Measurements from ENCODE around the gene WASHC1. TPM values are rescaled to one million over a fixed set of nuclear protein-coding genes. Genes with fewer than 3 reads are reported as not detected.
"Not testable (repeated sequence)": the region's sequence is repeated elsewhere in the genome, so short reads cannot be mapped to it uniquely, and the experiment has no call there.

The WASHC1 gene, protein sequence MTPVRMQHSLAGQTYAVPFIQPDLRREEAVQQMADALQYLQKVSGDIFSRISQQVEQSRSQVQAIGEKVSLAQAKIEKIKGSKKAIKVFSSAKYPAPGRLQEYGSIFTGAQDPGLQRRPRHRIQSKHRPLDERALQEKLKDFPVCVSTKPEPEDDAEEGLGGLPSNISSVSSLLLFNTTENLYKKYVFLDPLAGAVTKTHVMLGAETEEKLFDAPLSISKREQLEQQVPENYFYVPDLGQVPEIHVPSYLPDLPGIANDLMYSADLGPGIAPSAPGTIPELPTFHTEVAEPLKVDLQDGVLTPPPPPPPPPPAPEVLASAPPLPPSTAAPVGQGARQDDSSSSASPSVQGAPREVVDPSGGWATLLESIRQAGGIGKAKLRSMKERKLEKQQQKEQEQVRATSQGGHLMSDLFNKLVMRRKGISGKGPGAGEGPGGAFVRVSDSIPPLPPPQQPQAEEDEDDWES
- 10 to 100 TPM; 11.8 to 21.2 TPM for total RNA-seq

DNA sequence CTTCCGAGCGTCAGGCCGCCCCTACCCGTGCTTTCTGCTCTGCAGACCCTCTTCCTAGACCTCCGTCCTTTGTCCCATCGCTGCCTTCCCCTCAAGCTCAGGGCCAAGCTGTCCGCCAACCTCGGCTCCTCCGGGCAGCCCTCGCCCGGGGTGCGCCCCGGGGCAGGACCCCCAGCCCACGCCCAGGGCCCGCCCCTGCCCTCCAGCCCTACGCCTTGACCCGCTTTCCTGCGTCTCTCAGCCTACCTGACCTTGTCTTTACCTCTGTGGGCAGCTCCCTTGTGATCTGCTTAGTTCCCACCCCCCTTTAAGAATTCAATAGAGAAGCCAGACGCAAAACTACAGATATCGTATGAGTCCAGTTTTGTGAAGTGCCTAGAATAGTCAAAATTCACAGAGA, at the start of gene WASHC1:
TSS of gene WASHC1 (minus strand) at position 101 of the 400 bp plus-strand sequence. CDS start 4,457 bp downstream, outside the sequence.
- H3K27ac Mint-ChIP-seq; H3K4me3 Mint-ChIP-seq; DNase-seq; H3K9me3 Mint-ChIP-seq; H3K27me3 Mint-ChIP-seq (ENCODE audit: low read depth); ATAC-seq (replicated peaks in 1 of 2); H3K4me1 Mint-ChIP-seq (ENCODE audit: low read depth); H3K36me3 Mint-ChIP-seq (ENCODE audit: insufficient read depth in 2 of 2): not testable (repeated sequence)

DNA sequence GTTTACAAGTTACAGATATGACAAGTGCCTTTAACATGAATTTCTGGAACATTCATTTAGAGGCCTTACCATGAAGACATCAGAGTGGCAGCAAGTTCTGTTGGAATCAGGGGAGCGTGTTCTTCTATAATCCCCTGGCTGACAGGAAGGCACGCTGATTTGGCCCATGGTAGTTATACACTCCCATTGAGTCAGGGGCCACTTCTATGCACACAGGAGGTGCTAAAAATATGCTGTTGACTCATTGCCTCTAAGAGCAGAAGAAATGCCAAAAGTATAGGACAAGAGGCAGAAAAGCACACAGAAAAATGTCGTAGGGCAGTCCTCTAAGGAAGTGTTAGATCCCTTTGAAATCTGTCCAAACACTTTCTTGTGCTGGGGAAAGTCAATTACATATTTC, 49.1 kb upstream of the WASHC1 start:
- not testable (repeated sequence) for ATAC-seq (replicated peaks in 1 of 2)

DNA sequence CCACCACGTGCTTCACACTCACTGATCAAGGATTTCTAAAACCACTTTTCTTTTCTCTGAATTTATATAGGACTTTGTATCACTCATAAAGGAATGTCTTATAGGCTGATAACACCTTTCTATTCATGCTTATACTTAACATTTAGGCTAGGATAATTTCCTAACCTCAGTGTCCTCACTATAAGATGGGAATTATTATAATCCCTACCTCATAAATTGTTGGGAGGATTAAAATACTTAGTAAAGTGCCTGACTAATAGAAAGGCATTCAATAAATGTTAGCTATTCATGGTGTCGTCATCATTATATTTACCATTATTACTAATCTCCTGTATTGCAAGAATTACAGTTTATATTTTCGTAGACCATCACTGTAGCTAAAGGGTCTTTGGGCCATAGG, 47.1 kb upstream of the WASHC1 start:
- not testable (repeated sequence) for H3K9me3 Mint-ChIP-seq; ATAC-seq (replicated peaks in 1 of 2); H3K36me3 Mint-ChIP-seq (ENCODE audit: insufficient read depth in 2 of 2); H3K27ac Mint-ChIP-seq; H3K4me1 Mint-ChIP-seq (ENCODE audit: low read depth); H3K4me3 Mint-ChIP-seq; DNase-seq
- peaks cover 12% of the 10 kb centered on the region for H3K27me3 Mint-ChIP-seq (ENCODE audit: low read depth)

More for the DNA sequence above, 49.1 kb upstream of the WASHC1 start:
- H3K4me3 Mint-ChIP-seq; H3K27me3 Mint-ChIP-seq (ENCODE audit: low read depth); H3K27ac Mint-ChIP-seq; DNase-seq; H3K4me1 Mint-ChIP-seq (ENCODE audit: low read depth); H3K36me3 Mint-ChIP-seq (ENCODE audit: insufficient read depth in 2 of 2); H3K9me3 Mint-ChIP-seq: not testable (repeated sequence)

DNA sequence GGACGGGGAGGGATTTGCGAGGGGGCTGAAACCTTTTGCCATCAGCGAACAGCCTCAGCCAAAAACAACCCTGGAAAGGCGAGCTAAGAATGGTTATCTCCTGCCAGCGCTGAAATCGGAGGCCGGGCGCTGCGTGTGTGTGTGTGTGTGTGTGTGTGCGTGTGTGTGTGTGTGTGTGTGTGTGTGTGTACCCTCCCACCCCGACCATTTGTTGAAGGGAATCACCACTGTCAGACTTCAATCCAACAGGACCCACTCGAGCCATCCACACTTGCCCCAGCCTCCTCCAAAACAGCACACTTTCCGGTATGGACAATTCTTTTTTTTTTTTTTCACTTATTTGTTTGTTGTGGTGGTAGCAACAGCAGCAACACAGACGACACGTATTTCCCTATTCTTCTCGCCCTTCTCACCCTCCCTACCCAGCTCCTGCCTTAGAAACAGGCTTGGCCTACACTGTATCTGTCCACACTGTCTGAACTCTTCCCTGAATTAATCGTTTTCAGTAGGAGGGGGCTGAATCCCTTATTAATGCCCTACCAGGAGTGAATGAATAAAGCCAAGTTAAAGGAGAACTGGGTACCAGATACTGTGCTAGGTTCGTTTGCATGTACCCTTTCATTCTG, 44.8 kb upstream of the WASHC1 start:
- H3K9me3 Mint-ChIP-seq; H3K4me1 Mint-ChIP-seq (ENCODE audit: low read depth); H3K36me3 Mint-ChIP-seq (ENCODE audit: insufficient read depth in 2 of 2); H3K27ac Mint-ChIP-seq; H3K27me3 Mint-ChIP-seq (ENCODE audit: low read depth); DNase-seq: not testable (repeated sequence)
- peak overlapping the region; percentile 61 to 75 for H3K4me3 Mint-ChIP-seq
- ATAC-seq (replicated peaks in 1 of 2), result peak in 1 of 2 donors; percentile 3

DNA sequence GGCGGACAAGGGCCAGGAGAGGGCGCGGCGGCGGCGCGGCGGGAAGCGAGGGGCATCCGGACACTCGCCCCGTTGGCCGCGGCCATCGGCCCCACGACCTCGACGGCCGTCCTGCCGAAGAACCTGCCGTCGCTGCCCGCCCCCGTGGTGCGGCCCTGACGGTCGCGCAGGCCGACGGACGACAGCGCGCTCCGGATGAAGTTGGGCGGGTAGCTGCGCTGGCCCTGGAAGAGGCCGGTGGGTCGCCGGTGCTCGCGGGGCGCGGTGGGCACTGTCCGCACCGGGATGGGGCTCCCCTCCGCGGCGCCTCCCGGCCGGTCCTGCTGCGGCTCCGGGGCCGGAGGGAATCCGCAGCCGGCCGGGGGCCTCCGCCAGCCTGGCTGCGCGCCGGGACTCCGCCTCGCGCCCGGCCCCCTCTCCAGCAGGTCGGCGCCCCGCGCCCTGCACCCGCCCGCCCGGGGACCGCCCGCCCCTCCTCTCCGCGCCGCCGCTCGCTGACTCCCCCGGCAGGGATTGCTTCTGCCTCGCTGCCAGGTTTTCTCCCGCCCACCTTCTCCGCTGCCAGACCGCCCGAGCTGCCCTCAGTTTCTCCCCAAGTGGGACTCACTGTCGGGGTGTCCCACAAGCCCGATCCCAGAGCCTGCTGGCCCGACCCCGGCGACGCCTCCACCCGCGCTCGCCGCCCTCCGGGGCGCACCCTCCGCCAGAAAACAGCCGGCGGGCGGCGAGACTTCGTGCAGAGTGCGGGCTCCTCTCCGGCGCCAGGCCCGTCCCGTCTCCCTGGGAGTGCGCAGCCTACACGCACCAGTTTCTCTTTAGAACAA, 44.0 kb upstream of the WASHC1 start:
- not testable (repeated sequence) for H3K27ac Mint-ChIP-seq

DNA sequence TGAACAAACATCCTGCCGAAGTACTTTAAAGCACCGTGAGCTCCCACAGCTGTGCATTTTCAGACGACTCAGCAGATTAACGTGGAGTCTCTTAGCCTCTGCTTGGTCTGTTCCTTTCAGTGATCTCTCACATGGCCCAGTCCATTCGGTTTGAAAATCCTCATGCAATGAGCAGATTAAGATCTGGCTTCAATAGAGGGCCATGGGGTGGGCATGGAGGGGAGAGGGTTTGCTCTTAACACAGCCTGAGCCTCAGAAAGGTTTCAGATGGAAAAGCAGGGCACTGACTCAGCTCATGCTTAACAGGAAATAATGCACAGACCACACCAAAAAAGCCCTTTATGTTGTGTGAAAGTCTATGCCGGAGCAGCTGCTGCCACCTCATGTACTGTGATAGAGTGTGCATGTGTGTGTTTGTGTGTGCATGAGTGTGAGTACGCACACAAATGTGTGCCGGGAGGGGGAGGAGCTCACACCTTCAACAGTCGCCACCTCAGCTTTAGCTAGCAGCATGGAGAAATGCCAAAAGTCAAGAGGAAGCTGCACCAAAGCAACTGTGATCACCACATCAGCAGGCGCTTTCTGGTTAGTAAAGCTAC, 33.9 kb upstream of the WASHC1 start:
- DNase-seq (peak; percentile 26 to 40), ATAC-seq (replicated peaks in 1 of 2) (peak; percentile 98 to 99)
- H3K27ac Mint-ChIP-seq; H3K27me3 Mint-ChIP-seq (ENCODE audit: low read depth); H3K4me1 Mint-ChIP-seq (ENCODE audit: low read depth); H3K36me3 Mint-ChIP-seq (ENCODE audit: insufficient read depth in 2 of 2); H3K9me3 Mint-ChIP-seq: not testable (repeated sequence)
- H3K4me3 Mint-ChIP-seq, result peak overlapping the region; percentile 57 to 68

More for the DNA sequence above, 44.0 kb upstream of the WASHC1 start:
- peak; percentile 73 to 77 for ATAC-seq (replicated peaks in 1 of 2)
- H3K9me3 Mint-ChIP-seq; H3K27me3 Mint-ChIP-seq (ENCODE audit: low read depth); H3K4me1 Mint-ChIP-seq (ENCODE audit: low read depth); H3K36me3 Mint-ChIP-seq (ENCODE audit: insufficient read depth in 2 of 2): not testable (repeated sequence)
- DNase-seq, result peak; percentile 18 to 25
- H3K4me3 Mint-ChIP-seq, result peak overlapping the region; percentile 55 to 75

DNA sequence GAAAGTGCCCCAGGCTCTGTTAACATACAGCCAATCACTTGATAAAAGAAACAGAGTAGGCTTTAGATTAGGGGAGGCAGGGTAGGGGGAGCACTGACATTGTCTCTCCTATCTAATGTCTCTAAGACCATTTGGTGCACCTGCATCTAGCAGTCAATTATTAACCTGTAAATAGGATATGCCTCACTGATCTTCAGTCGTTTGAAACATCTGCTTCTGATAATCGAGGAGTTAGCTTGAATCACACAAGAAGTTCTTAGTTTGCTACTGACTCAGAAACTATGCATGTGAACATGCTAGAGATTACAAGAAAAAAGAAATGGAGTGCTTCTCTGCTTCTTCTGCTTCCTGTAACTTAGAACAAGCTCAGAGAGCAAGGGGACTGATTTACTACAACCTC, 23.4 kb upstream of the WASHC1 start:
- H3K27ac Mint-ChIP-seq; DNase-seq; H3K27me3 Mint-ChIP-seq (ENCODE audit: low read depth); H3K4me3 Mint-ChIP-seq; H3K36me3 Mint-ChIP-seq (ENCODE audit: insufficient read depth in 2 of 2); ATAC-seq (replicated peaks in 1 of 2); H3K4me1 Mint-ChIP-seq (ENCODE audit: low read depth); H3K9me3 Mint-ChIP-seq: not testable (repeated sequence)

DNA sequence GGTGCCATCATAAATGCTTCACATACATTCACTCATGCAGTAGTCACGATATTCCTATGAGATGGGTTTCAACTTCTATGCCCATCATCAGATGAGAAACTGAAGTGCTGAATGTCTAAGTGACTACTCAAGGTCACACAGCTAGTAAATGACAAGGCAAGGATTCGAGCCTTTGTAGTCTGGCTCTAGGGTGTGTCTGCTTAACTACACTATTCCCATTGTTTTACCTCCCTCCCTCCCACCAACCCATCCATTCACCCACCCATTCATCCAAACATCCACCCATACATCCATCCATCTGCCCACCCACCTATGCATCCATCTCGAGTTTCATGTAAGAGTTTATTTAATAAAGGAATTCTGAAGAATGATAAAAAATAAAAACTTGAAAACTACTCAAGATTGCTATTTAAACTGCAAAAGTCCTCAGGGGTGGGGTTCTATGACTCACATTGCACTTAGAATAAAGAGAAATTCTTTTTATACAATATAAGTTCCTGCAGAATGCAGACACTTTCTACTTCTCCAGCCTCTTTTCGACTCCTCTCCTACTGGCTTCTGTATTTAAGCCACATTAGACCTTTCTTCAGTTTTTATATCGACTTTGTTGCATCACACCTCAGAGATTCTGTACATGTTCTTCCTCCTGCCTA, 19.1 kb upstream of the WASHC1 start:
- DNase-seq; H3K4me3 Mint-ChIP-seq; H3K9me3 Mint-ChIP-seq; ATAC-seq (replicated peaks in 1 of 2); H3K4me1 Mint-ChIP-seq (ENCODE audit: low read depth); H3K27me3 Mint-ChIP-seq (ENCODE audit: low read depth); H3K36me3 Mint-ChIP-seq (ENCODE audit: insufficient read depth in 2 of 2); H3K27ac Mint-ChIP-seq: not testable (repeated sequence)

DNA sequence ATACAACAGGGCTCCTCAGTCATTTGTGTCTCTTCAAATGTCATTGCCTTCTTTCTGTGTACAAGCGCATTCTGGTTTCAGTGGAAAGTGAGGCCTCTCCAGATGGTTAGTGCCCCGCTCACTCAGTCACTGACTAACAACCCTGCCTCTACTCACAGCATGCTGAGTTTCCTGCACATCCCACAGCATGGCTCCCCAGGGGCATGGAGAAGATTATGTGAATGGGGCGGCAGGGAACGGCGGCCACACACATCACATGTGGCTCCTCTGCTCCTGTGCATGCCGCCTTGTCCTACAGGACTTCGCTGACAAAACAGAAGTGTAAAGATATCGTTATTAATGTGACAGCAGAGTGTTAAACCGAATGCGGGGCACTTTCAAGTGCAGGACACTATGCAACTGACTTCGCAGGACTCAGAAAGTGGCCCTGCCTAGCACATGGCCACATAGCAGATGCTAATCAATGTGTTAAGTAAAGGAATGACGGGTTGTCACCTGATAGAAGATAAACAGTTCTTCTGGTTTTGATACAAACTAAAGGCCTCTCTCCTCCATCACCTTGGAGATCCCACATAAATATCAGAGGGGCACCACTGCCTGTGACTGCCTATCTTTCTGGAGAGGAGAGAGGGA, 17.5 kb upstream of the WASHC1 start:
- not testable (repeated sequence) for H3K9me3 Mint-ChIP-seq; H3K27me3 Mint-ChIP-seq (ENCODE audit: low read depth); ATAC-seq (replicated peaks in 1 of 2); DNase-seq; H3K27ac Mint-ChIP-seq; H3K4me3 Mint-ChIP-seq; H3K36me3 Mint-ChIP-seq (ENCODE audit: insufficient read depth in 2 of 2); H3K4me1 Mint-ChIP-seq (ENCODE audit: low read depth)

DNA sequence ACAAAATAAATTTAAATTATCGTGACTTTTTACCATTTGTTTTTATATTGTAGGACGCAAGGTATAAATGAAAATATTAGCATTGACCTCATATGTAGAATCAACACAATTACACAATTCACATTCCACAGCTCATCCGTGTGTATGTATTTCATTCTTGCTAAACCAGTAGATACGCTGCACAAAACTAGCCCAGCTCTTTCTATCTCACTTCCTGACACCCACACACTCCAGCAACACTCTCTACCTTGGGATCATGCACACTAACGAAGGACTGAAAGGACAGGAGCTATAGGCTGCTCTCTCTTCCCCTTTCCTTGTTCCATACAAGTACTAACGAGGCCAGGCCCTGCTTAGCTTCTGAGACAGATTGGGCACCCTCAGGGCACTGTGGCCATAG, 16.9 kb upstream of the WASHC1 start:
- H3K9me3 Mint-ChIP-seq; ATAC-seq (replicated peaks in 1 of 2); H3K4me1 Mint-ChIP-seq (ENCODE audit: low read depth); H3K27ac Mint-ChIP-seq; H3K27me3 Mint-ChIP-seq (ENCODE audit: low read depth); DNase-seq; H3K36me3 Mint-ChIP-seq (ENCODE audit: insufficient read depth in 2 of 2); H3K4me3 Mint-ChIP-seq: not testable (repeated sequence)

DNA sequence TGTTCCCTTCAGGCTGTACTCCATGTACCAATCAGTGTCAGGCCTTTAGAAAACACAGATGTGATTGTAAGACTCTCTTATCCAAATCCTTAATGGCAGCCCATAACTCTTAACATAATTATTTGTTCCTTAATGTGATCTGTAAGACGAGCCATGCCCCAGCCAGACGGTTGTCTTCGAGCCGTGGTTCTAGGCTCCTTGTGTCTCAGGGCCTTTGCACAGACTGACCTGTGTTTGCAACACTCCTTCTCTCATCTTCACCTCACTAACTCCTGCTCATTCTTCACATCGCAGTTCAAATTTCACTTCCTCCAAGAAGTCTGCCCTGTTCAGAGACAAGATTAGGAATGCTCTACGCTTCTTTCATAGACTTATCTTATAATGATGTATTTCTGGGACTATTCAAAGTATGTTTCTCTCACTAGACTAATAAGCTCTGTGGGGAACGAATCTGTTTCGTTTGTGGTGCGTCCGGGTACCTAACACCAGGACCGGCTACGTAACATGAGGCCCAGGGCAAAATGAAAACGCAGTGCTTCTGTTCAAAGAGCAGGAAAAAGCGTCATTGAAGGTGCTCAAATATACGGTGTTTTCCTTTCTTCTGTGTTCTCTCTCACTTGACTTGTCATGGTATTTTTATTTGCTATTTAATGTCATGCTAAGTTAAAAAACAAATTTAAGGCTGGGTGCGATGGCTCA, 16.1 kb upstream of the WASHC1 start:
- not testable (repeated sequence) for H3K4me1 Mint-ChIP-seq (ENCODE audit: low read depth); H3K36me3 Mint-ChIP-seq (ENCODE audit: insufficient read depth in 2 of 2); DNase-seq; ATAC-seq (replicated peaks in 1 of 2); H3K27me3 Mint-ChIP-seq (ENCODE audit: low read depth); H3K9me3 Mint-ChIP-seq; H3K27ac Mint-ChIP-seq; H3K4me3 Mint-ChIP-seq

DNA sequence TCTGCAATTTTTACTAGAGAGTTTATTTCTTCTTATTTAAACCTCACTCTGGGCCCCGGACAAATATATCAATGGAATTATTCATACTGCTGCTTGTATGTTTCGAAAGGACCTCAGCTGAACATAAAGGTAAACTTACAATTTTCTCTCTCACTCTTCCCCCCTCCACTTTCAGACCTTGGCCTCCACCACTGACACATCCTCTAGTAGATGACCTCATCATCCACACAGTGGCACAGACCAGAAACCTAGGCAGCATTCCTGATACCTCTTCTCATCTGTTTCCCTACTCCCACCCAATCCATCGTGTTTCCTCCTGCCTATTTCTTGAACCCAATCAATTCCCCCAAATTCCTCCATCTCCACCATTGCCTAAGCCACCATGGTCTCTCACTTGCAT, 15.2 kb upstream of the WASHC1 start:
- H3K9me3 Mint-ChIP-seq; H3K36me3 Mint-ChIP-seq (ENCODE audit: insufficient read depth in 2 of 2); DNase-seq; H3K4me1 Mint-ChIP-seq (ENCODE audit: low read depth); H3K27ac Mint-ChIP-seq; ATAC-seq (replicated peaks in 1 of 2); H3K27me3 Mint-ChIP-seq (ENCODE audit: low read depth); H3K4me3 Mint-ChIP-seq: not testable (repeated sequence)
